Suppressor macrophage treated with lipopolysaccharide for 1 hour (primary cell): ENCODE results near the gene SORL1.
A peak's percentile ranks its signal among the peaks of the same experiment; 100 is the strongest.
"Not testable (repeated sequence)": the region's sequence is repeated elsewhere in the genome, so short reads cannot be mapped to it uniquely, and the experiment has no call there.

Experiments used
- DNase-seq, 3 donors: peaks; one replicate each; pipeline ENCODE4 v3.0.0-alpha.2; 2020 to 2022

Gene SORL1

GRCh38 chr11:121595717-121596161, 143.6 kb downstream of the SORL1 start:
- peak in 1 of 3 donors; percentile 43 for DNase-seq

- no peak for DNase-seq
Observed at GRCh38 chr11:121596195-121597155, 144.4 kb downstream of the SORL1 start.

- no peak for DNase-seq
Observed at GRCh38 chr11:121603316-121603715, 151.2 kb downstream of the SORL1 start.

- DNase-seq, result no peak
Observed at GRCh38 chr11:121604152-121604551, 152.0 kb downstream of the SORL1 start.

- DNase-seq, result no peak
Observed at GRCh38 chr11:121606354-121606753, 154.2 kb downstream of the SORL1 start.

DNA sequence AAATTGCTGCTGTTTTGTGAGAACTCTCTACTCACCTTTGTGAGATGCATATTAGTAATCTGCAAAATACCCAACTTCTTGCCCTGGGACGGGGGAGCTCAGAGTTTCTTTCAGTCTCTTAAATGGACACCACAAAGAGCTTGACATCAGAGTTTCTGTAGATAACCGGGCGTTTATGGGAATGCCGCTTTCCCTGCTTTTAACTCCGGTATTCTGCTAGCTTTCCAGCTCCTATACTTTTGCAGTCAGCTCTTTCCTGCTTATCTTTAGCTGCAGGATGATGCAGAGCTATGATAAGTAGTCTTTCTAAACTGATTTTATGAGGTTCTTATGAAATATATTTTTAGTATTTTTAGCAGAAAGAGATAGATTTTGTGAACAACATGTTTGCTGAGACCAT, 155.2 kb downstream of the SORL1 start:
- DNase-seq, result no peak

- no peak for DNase-seq
Observed at GRCh38 chr11:121608545-121609098, 156.5 kb downstream of the SORL1 start.

DNA sequence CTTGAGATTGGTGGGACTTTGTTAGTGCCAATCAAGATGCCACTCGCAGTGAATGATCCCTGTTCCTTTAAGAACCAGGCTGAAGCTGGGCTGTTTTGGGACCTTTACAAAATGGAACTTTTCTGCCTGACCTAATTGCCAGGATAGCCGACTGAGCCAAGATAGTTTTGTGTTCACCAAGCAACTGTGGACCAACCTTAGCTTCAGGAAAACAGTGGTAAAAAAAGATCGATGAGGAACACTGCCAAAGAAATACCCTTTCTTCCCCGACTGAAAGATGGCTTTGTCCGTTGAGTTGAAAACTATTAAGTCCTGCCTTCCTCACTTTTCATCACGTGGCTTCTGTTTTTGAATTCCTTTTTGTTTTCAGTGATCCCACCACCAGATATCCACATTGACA, 158.6 kb downstream of the SORL1 start:
- DNase-seq, result no peak

DNA sequence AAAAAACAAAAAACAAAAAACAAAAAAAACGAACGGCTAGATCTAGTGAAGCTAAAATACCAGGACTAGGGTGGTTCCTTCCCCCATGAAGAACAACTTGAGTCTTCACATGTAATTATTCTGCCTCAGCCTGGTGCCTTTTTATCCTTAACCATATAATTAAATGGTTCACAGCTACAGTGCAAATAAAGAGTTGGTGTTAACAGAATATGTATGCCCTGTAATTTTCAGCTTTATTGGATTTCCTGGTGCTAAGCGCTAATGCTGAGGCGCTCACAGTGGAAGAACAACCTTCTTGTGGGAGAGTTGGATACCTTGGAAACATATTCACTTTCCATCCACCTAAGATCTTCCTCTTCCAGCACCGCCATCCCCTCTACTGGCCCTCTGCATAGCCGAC, 159.1 kb downstream of the SORL1 start:
- no peak for DNase-seq

DNA sequence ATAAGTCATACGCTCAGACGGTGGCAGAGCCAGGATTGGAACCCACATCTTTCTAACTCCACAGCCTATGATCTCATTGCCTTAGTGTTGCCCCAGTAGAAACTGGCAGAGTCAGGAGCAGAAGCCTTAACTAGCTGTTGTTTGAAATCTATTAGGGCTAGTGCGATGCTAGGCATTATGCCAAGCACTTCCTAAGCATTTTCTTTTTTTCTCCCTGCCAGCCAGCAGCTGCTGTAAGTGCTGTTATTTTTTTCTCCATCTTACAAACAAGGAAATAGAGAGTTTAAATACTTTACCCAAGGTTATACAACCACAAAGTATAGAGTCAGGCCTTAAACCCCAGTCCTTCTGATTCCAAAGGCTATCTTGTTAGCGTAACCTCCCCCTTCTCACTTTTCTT, 161.6 kb downstream of the SORL1 start:
- DNase-seq, result no peak

DNA sequence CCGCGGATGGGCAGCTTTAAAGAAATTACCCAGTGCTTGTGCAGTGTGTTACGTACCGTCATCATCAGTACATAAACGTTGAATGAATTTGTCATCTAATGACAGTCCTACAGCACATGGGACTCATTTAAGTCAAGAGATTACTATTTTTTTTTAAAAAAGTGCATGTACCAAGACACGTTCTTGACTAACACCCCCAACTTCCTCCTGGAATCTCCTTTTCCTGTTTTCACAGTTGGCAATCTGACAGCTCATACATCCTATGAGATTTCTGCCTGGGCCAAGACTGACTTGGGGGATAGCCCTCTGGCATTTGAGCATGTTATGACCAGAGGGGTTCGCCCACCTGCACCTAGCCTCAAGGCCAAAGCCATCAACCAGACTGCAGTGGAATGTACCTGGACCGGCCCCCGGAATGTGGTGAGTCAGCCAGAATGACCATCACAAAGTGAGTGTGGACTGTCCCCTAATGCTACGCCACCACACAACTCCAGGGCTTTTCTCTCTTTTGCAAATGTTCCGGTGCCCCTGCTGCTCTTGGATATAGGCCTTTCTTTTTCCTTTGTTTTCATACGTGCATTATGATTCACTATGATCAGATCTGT, 162.6 kb downstream of the SORL1 start:
- DNase-seq, result peak; percentile 30 to 55 (median 54)

GRCh38 chr11:121615501-121615900, 163.4 kb downstream of the SORL1 start:
- peak; percentile 73 to 89 (median 84) for DNase-seq

- DNase-seq, result no peak
Observed at GRCh38 chr11:121618516-121618915, 166.4 kb downstream of the SORL1 start.

DNA sequence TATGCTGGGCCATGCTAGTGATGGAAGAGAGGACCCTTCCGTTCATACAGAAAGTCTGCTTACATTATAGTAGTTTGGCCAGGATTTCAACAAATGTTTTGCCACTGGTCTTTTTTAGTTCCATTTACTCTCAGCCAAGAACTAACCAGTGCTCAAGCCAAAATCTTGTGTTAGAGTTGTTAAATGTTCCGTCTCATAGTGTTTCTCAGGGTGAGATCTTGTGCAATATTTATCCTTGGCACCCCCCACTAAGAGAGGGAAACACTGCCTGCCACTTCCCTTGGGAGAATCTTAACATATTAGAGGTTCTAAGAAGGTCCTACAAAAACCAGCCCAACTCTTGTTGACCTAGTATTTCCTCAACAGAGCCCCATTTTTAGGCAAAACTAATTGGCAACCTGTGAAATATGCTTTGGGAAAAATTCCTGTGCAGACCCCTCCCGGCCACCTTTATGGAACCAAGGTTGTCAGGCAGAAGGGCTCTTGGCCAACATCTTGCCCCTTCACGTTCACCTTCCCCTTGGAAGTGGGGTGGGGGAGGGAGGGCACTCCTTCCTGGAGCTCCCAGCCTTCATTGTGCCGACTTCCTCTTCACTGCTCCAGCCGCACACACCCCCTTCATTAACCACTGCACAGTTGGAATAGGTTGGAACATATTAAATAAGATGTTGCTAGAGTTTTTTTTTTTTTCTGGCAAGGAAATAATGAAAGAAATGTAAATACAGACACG, 173.8 kb downstream of the SORL1 start:
- no peak for DNase-seq

DNA sequence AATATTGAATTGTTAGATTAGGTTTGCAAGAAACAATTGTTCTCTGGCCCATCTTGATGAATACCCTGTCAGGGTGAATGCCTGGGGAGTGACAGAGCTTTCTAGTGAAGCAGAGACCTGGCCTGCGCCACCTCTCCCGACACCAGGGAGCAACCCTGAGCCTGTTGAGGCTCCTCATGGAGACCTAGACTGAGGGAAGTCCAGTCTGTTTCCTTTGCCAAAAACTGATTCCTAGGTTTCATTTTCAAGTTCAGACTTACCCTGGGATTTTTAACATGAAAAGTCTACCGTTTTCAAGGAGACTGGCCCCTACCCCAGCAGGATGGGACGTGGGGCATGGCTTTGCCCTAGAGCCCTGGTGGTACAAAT, 174.4 kb downstream of the SORL1 start:
- DNase-seq, result no peak

- DNase-seq, result no peak
Observed at GRCh38 chr11:121626980-121627379, 174.9 kb downstream of the SORL1 start.

- DNase-seq, result peak; percentile 33 to 41 (median 36)
Observed at GRCh38 chr11:121630041-121630440, 177.9 kb downstream of the SORL1 start.

DNA sequence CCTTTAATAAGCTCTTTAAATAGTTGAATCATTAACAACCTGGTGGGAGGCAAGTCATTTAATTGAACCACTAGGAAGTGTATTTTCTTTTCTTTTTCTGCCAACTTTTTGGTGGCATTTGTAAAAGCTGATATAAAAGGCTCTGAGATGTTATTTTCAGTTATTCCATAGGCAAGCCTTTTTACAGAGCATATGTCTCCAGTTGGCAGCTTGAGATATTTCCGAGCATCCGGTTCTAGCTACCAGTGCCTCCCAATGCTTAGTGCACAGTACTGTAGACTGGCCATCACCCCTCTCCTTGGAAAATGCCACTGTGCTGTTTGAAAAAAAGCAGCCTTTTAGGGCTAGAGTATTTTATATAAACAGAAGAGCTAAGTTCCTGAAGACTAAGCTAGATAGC, 179.3 kb downstream of the SORL1 start:
- no peak for DNase-seq

- DNase-seq, result no peak
Observed at GRCh38 chr11:121634273-121634672, 182.2 kb downstream of the SORL1 start.

DNA sequence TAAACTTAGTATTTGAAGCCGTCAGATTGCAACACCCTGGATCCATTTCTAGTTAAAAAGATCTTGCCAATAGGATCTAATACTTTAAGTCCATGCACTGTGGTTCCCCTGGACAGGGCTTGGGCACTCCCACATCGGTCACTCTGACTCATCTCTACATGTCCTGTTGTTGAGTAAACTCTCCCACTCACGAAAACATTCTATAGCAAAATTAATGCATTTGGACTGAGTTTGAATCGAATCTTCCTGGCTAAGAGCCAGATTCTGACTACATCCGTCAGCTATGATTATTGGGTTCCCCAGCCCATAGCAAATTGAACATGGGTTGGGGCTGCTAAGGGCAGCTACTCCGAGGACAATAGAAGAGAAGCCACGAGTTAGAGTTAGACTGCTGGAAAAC, 182.8 kb downstream of the SORL1 start:
- peak; percentile 86 to 92 (median 90) for DNase-seq

- no peak for DNase-seq
Observed at GRCh38 chr11:121636081-121636799, 184.1 kb downstream of the SORL1 start.

DNA sequence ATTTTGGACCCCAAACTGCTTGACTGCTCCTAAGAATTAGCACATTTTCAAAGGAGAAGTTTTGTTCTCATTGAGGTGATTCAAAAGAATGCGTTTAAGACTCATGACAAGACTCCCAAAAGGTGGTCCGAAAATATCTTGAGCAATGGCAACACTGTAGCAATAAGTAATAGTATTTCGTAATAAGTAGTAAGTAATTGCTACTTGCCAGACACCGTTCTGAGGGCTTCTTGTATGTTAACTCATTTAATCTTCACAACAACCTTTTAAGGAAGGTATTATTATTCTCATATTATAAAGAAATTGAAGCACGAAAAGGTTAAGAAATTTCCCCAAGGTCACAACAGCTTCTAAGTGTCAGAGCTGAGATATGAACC, 184.7 kb downstream of the SORL1 start:
- no peak for DNase-seq

DNA sequence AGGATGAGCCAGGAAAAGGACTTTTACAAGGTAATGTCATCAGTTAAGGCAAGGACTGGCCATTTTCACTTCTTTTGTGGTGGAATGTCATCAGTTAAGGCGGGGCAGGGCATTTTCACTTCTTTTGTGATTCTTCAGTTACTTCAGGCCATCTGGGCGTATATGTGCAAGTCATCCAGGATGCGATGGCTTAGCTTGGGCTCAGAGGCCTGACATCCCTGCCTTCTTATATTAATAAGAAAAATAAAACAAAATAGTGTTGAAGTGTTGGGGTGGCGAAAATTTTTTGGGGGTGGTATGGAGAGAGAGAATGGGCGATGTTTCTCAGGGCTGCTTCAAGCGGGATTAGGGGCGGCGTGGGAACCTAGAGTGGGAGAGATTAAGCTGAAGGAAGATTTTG, 185.5 kb downstream of the SORL1 start:
- not testable (repeated sequence) for DNase-seq
